GM19043 (cell line): Measurements from ENCODE around the gene SYT17.

Source experiments
- ATAC-seq: cut with Tn5 transposase; IDR thresholded peaks from one replicate; pipeline ENCODE4 v1.9.1; 2021; ENCODE audit warnings: low read depth; ENCODE audit not compliant: unreplicated experiment

SYT17 gene

GRCh38 chr16:19212059-19212458 is 44.0 kb downstream of the SYT17 start:
- no peak for ATAC-seq

GRCh38 chr16:19213885-19214284 is 45.8 kb downstream of the SYT17 start:
- ATAC-seq = no peak

- no peak for ATAC-seq
Measured at GRCh38 chr16:19215705-19216104, 47.7 kb downstream of the SYT17 start.

- ATAC-seq = no peak
Measured at GRCh38 chr16:19218581-19218980, 50.5 kb downstream of the SYT17 start.

GRCh38 chr16:19219836-19220235 is 51.8 kb downstream of the SYT17 start:
- ATAC-seq = no peak

- ATAC-seq = no peak
Measured at GRCh38 chr16:19223235-19224170, 55.5 kb downstream of the SYT17 start.

- no peak for ATAC-seq
Measured at GRCh38 chr16:19225651-19226050, 57.6 kb downstream of the SYT17 start.

GRCh38 chr16:19227643-19228042 is 59.6 kb downstream of the SYT17 start:
- ATAC-seq = no peak

- ATAC-seq = no peak
Measured at GRCh38 chr16:19228052-19228451, 60.0 kb downstream of the SYT17 start.

GRCh38 chr16:19228575-19228974 is 60.5 kb downstream of the SYT17 start:
- no peak for ATAC-seq

GRCh38 chr16:19230575-19230974 is 62.5 kb downstream of the SYT17 start:
- no peak for ATAC-seq

GRCh38 chr16:19231881-19232280 is 63.8 kb downstream of the SYT17 start:
- no peak for ATAC-seq

- no peak for ATAC-seq
Measured at GRCh38 chr16:19232988-19233387, 64.9 kb downstream of the SYT17 start.

GRCh38 chr16:19235478-19235877 is 67.4 kb downstream of the SYT17 start:
- no peak for ATAC-seq

GRCh38 chr16:19235886-19236285 is 67.8 kb downstream of the SYT17 start:
- no peak for ATAC-seq

- no peak for ATAC-seq
Measured at GRCh38 chr16:19236561-19237209, 68.6 kb downstream of the SYT17 start.

- no peak for ATAC-seq
Measured at GRCh38 chr16:19238406-19238805, 70.4 kb downstream of the SYT17 start.

- no peak for ATAC-seq
Measured at GRCh38 chr16:19239511-19240155, 71.6 kb downstream of the SYT17 start.

GRCh38 chr16:19240494-19240893 is 72.5 kb downstream of the SYT17 start:
- no peak for ATAC-seq

- no peak for ATAC-seq
Measured at GRCh38 chr16:19241512-19241911, 73.5 kb downstream of the SYT17 start.

- ATAC-seq = no peak
Measured at GRCh38 chr16:19242186-19242585, 74.1 kb downstream of the SYT17 start.
